ENCODE data around the gene IL17RC. TPM values are rescaled to one million over a fixed set of nuclear protein-coding genes. Genes with fewer than 3 reads are reported as not detected.

The IL17RC gene
- total RNA-seq, 1 donor from 2014 or later, result 33.3 TPM

Other genes starting within 250 kb of the IL17RC start
- 0.37 TPM for gene CPNE9, start 213.3 kb upstream of the IL17RC start, total RNA-seq
- gene BRPF1, start 185.4 kb upstream of the IL17RC start, total RNA-seq, result 17.3 TPM
- gene OGG1, start 167.1 kb upstream of the IL17RC start, total RNA-seq, result 37.6 TPM
- 30.6 TPM for gene CAMK1, start 147.2 kb upstream of the IL17RC start, total RNA-seq
- 63.3 TPM for gene TADA3, start 124.6 kb upstream of the IL17RC start, total RNA-seq
- 137 TPM for gene ARPC4, start 124.0 kb upstream of the IL17RC start, total RNA-seq
- 62.8 TPM for gene TTLL3, start 106.8 kb upstream of the IL17RC start, total RNA-seq
- 37.5 TPM for gene RPUSD3, start 73.1 kb upstream of the IL17RC start, total RNA-seq
- gene CIDEC, start 36.8 kb upstream of the IL17RC start, total RNA-seq, result 5.0 TPM
- gene JAGN1, start 26.5 kb upstream of the IL17RC start, total RNA-seq, result 30.7 TPM
- 91.5 TPM for gene IL17RE, start 14.2 kb upstream of the IL17RC start, total RNA-seq
- 116 TPM for gene CRELD1, start 16.7 kb downstream of the IL17RC start, total RNA-seq
- gene PRRT3, start 35.3 kb downstream of the IL17RC start, total RNA-seq, result 6.1 TPM
- 73.9 TPM for gene EMC3, start 69.7 kb downstream of the IL17RC start, total RNA-seq
- gene FANCD2, start 109.3 kb downstream of the IL17RC start, total RNA-seq, result 4.5 TPM
- not detected for gene FANCD2OS, start 191.2 kb downstream of the IL17RC start, total RNA-seq
- gene BRK1, start 198.6 kb downstream of the IL17RC start, total RNA-seq, result 126 TPM
- gene VHL, start 224.7 kb downstream of the IL17RC start, total RNA-seq, result 47.2 TPM
- 2.7 TPM for gene IRAK2, start 247.8 kb downstream of the IL17RC start, total RNA-seq

Data from mucosa of gallbladder (tissue), 1 donor.